K562 (cell line): ENCODE data around the gene C6orf163. TPM values are rescaled to one million over a fixed set of nuclear protein-coding genes. Genes with fewer than 3 reads are reported as not detected.

Experiments used
- ATAC-seq: fragments of 200-7000 bp; cut with Tn5 transposase; 3 replicates; pipeline ENCODE4 v1.9.1; 2020; ENCODE audit warnings: moderate library complexity
- BruUV-seq: library from RNA; stranded (reverse); fragments of 400-500 nt; replicated peaks from 2 replicates; lab custom pipeline; 2021; lab: Mats Ljungman, UMichigan
- CTCF ChIA-PET: fragments of 300-600 bp; formaldehyde crosslinking; extraction: SDS; loops from one replicate; lab custom pipeline; 2021; ENCODE audit warnings: low intra/inter-chr PET ratio; lab: Yijun Ruan, JAX
- POLR2A ChIA-PET: fragments of 300-600, 350-650 bp; sonication (Branson Sonifier 250); formaldehyde crosslinking; extraction: SDS; loops from one replicate; lab custom pipeline; 2021; ENCODE audit warnings: antibody characterized with exemption, inconsistent platforms; lab: Yijun Ruan, JAX
- DNase-seq, 4 experiments: peaks; one replicate each; pipeline versions ENCODE4 v3.0.0 to v3.0.0-alpha.2; 2011 to 2018; ENCODE audit warnings: low spot score in 3 of 4, mixed read lengths in 3 of 4; ENCODE audit errors: extremely low read depth in 1 of 4
- FAIRE-seq: peaks from 2 replicates; lab custom pipeline; 2011; peaks lifted over from hg19 to GRCh38; lab: Jason Lieb, UNC
- H2AFZ ChIP-seq: 2 replicates; pipeline ENCODE4 v1.6.0; 2011; ENCODE audit warnings: low read depth, low read length, control low read depth, inconsistent platforms
- H3K27ac ChIP-seq: fragments of 200-600 bp; 3 replicates; pipeline ENCODE4 v1.8.0; 2011; ENCODE audit warnings: low read depth, mild to moderate bottlenecking, control low read depth, inconsistent platforms, low read length, moderate library complexity, mixed read lengths; ENCODE audit errors: extremely low read depth
- H3K27me3 ChIP-seq, 2 experiments: fragments of 300-600 bp in 1 of 2; 2 replicates in 1 of 2; 3 replicates in 1 of 2; pipeline versions ENCODE4 v1.6.0 to v1.8.0; 2011; ENCODE audit warnings: inconsistent platforms in 2 of 2, low read length in 2 of 2, mild to moderate bottlenecking in 1 of 2, mixed read lengths in 1 of 2, moderate library complexity in 1 of 2; ENCODE audit not compliant: control insufficient read depth in 2 of 2, insufficient read depth in 2 of 2
- H3K36me3 ChIP-seq: fragments of 300-600 bp; 3 replicates; pipeline ENCODE4 v1.8.0; 2011; ENCODE audit warnings: mild to moderate bottlenecking, low read length, inconsistent platforms; ENCODE audit not compliant: control insufficient read depth, insufficient read depth
- H3K4me1 ChIP-seq, 2 experiments: fragments of 200-600 bp in 1 of 2; replicated peaks in 1 of 2; 2 replicates in 1 of 2; 3 replicates in 1 of 2; pipeline versions ENCODE4 v1.5.1 to v1.8.0; 2011; ENCODE audit warnings: inconsistent platforms in 2 of 2, low read length in 2 of 2, mild to moderate bottlenecking in 1 of 2, mixed read lengths in 1 of 2, moderate library complexity in 1 of 2; ENCODE audit not compliant: control insufficient read depth in 2 of 2, insufficient read depth in 2 of 2
- H3K4me2 ChIP-seq: 2 replicates; pipeline ENCODE4 v1.6.1; 2011; ENCODE audit warnings: low read length, control low read depth, inconsistent platforms, mixed read lengths; ENCODE audit not compliant: insufficient read depth
- H3K4me3 ChIP-seq: fragments of 200-600 bp; sonication (generic), shearing (Covaris generic); 2 replicates; pipeline ENCODE4 v1.5.1; 2016; ENCODE audit warnings: control low read depth, inconsistent platforms
- H3K79me2 ChIP-seq: fragments of 200-600 bp; 3 replicates; pipeline ENCODE4 v1.8.0; 2011; ENCODE audit warnings: low read length, inconsistent platforms; ENCODE audit not compliant: control insufficient read depth, insufficient read depth
- H3K9ac ChIP-seq, 2 experiments: 2 replicates each; pipeline versions ENCODE4 v1.6.0 to v1.6.1; 2011; ENCODE audit warnings: low read depth in 2 of 2, low read length in 2 of 2, control low read depth in 1 of 2, inconsistent platforms in 1 of 2, mild to moderate bottlenecking in 1 of 2, mixed read lengths in 1 of 2; ENCODE audit not compliant: insufficient read depth in 1 of 2
- H3K9me1 ChIP-seq: one replicate; pipeline ENCODE4 v1.6.0; 2011; ENCODE audit warnings: inconsistent platforms, mild to moderate bottlenecking, low read length, moderate library complexity; ENCODE audit not compliant: control insufficient read depth, insufficient read depth
- H3K9me3 ChIP-seq: replicated peaks from 2 replicates; pipeline ENCODE4 v1.5.1; 2011; ENCODE audit warnings: low read depth, low read length, inconsistent platforms; ENCODE audit not compliant: control insufficient read depth, insufficient read depth
- H4K20me1 ChIP-seq: replicated peaks from 2 replicates; pipeline ENCODE4 v1.6.1; 2011; ENCODE audit warnings: low read length, inconsistent platforms, mixed read lengths; ENCODE audit not compliant: control insufficient read depth, insufficient read depth
- CBX8 ChIP-seq: fragments of 200-600 bp; sonication (generic); IDR thresholded peaks from 2 replicates; pipeline ENCODE4 v1.6.1; 2012; ENCODE audit warnings: borderline replicate concordance, mixed run types, low read depth, mild to moderate bottlenecking, moderate library complexity, mixed read lengths, low read length, control low read depth, inconsistent platforms; ENCODE audit not compliant: poor library complexity, severe bottlenecking; ENCODE audit errors: extremely low read depth
- E2F3 ChIP-seq: fragments of 250-450 bp; sonication (Bioruptor Pico); IDR thresholded peaks from 2 replicates; pipeline ENCODE4 v1.4.0; 2020; ENCODE audit warnings: mild to moderate bottlenecking
- MAZ ChIP-seq, 2 experiments: fragments of 450-650 bp in 1 of 2; sonication (generic) in 1 of 2; formaldehyde crosslinking; IDR thresholded peaks in 1 of 2; conservative IDR thresholded peaks in 1 of 2; 2 replicates each; pipeline versions ENCODE4 v1.4.0 to v1.5.0; 2020; ENCODE audit warnings: mild to moderate bottlenecking in 1 of 2, missing genetic modification reagents in 1 of 2
- SMAD1 ChIP-seq: fragments of 150-350 bp; IDR thresholded peaks from 2 replicates; pipeline ENCODE4 v1.6.1; 2014; ENCODE audit warnings: low read length, low read depth; ENCODE audit not compliant: partially characterized antibody
- TAF1 ChIP-seq: IDR thresholded peaks from 2 replicates; pipeline ENCODE4 v1.6.1; 2011; ENCODE audit warnings: mild to moderate bottlenecking, low read length, moderate library complexity; ENCODE audit not compliant: insufficient read depth, control insufficient read depth, severe bottlenecking; ENCODE audit errors: extremely low read depth
- TFE3 ChIP-seq: fragments of 450-650 bp; formaldehyde crosslinking; IDR thresholded peaks from 2 replicates; pipeline ENCODE4 v1.4.0; 2020; ENCODE audit warnings: mild to moderate bottlenecking, mixed read lengths
- WHSC1 ChIP-seq: IDR thresholded peaks from one replicate; pipeline ENCODE4 v1.6.1; 2012; ENCODE audit warnings: low read length, control low read depth, inconsistent platforms
- ZFP30 ChIP-seq: fragments of 250-450 bp; sonication (Bioruptor Pico); IDR thresholded peaks from 2 replicates; pipeline ENCODE4 v1.8.0; 2022; ENCODE audit warnings: moderate library complexity, mild to moderate bottlenecking, inconsistent platforms, borderline replicate concordance
- ZNF75A ChIP-seq: fragments of 450-650 bp; formaldehyde crosslinking; IDR thresholded peaks from 2 replicates; pipeline ENCODE4 v1.4.0; 2020; ENCODE audit warnings: mild to moderate bottlenecking
- WGBS: fragments of 100-300 bp; shearing (Covaris generic); methylation state at CpG from one replicate; pipeline ENCODE4 v1.1.6; 2016; ENCODE audit warnings: low coverage, mixed read lengths; ENCODE audit not compliant: insufficient coverage; ENCODE audit errors: missing lambda C conversion rate; 5-methylcytosine and 5-hydroxymethylcytosine counted together
- in situ Hi-C: fragments of 300-500 bp; cut with MboI; formaldehyde crosslinking; loops from 4 replicates; pipeline ENCODE4 v1.15.0; 2018; ENCODE audit warnings: inconsistent platforms, mixed read lengths
- intact Hi-C: fragments of 100-400 bp; cut with micrococcal nuclease; formaldehyde crosslinking; loops from 2 replicates; pipeline ENCODE4 v1.14.2; 2022
- polyA plus RNA-seq, 8 experiments: library from polyadenylated mRNA; depleted of rRNA in 4 of 8; stranded (reverse) in 5 of 8; unstranded in 3 of 8; fragments of >200 nt; fragmentation: Nextera tagmentation in 2 of 8; fragmentation: Illumina TruSeq in 1 of 8; extraction: Ambion mirVana in 2 of 8; extraction: Trizol in 1 of 8; gene quantifications; 2 replicates each; pipeline versions ENCODE4 v1.2.1 to v1.2.3, GENCODE V29; 2011 to 2014; ENCODE audit warnings: inconsistent platforms in 1 of 8, missing spikeins in 1 of 8
- total RNA-seq, 7 experiments: library from RNA; depleted of rRNA in 6 of 7; stranded (reverse); fragments of >200 nt in 6 of 7; fragmentation: Illumina TruSeq in 2 of 7; extraction: Trizol in 2 of 7; gene quantifications; 2 replicates each; pipeline versions ENCODE4 v1.2.1 to v1.2.3, GENCODE V29; 2011 to 2021; ENCODE audit warnings: low replicate concordance in 1 of 7
- TF ChIP-seq, protein P1 (sequence below): fragments of 250-450 bp; sonication (Bioruptor Pico); IDR thresholded peaks from 2 replicates; pipeline ENCODE4 v1.5.0; 2021; ENCODE audit warnings: mild to moderate bottlenecking, borderline replicate concordance

The C6orf163 gene
- total and polyA plus RNA-seq, 9 of the 15 experiments (the other 6 are each of a cell fraction or from before 2014, with no cell fraction given): 0.67 to 4.7 (median 1.5) TPM

- no peaks in the 10 kb centered on the region for H3K27me3 ChIP-seq
- 17% methylated on average over 1 of the region's 1 CpG for WGBS
- no peaks in the 10 kb centered on the region for H3K36me3 ChIP-seq
- no peak overlapping the region for H3K9ac ChIP-seq
- no peak overlapping the region for H2AFZ ChIP-seq
- no peaks in the 10 kb centered on the region for H3K4me1 ChIP-seq
- no peaks in the 10 kb centered on the region; the same call in 1 of the 2 replicates for H4K20me1 ChIP-seq
- no peak overlapping the region for H3K4me2 ChIP-seq
- no peak overlapping the region for H3K27ac ChIP-seq
- intact Hi-C loops: loop anchor here (10.0 kb wide), 1 partner anchor 297 kb away; no protein-coding TSS in a partner anchor
- ChIA-PET CTCF (no interaction called here), POLR2A (no interaction called here)
- ATAC-seq (no peak; the same call in 2 of the 3 replicates), FAIRE-seq (no peak), DNase-seq (no peak)
- no peak overlapping the region for H3K4me3 ChIP-seq
- H3K79me2 ChIP-seq: no peaks in the 10 kb centered on the region
- no peaks in the 10 kb centered on the region for H3K9me1 ChIP-seq
- no peaks in the 10 kb centered on the region for H3K9me3 ChIP-seq
- TF ChIP-seq MAZ (CRISPR knock-in tag; conservative IDR thresholded peaks at IDR 0.05 in 1 of 2, IDR thresholded peaks at IDR 0.05 in 1 of 2): no peak
- TF ChIP-seq ZNF75A (CRISPR knock-in tag): no peak
- no peak for TF ChIP-seq ZFP30 (CRISPR knock-in tag)
- TF ChIP-seq, all 486 proteins: peak for 0
- in situ Hi-C loops: loop anchor here (10.0 kb wide), 1 partner anchor 333 kb away; no protein-coding TSS in a partner anchor
- no TSS peak for BruUV-seq
These were observed 53.0 kb downstream of the C6orf163 start for GRCh38 chr6:87397656-87398055.

DNA sequence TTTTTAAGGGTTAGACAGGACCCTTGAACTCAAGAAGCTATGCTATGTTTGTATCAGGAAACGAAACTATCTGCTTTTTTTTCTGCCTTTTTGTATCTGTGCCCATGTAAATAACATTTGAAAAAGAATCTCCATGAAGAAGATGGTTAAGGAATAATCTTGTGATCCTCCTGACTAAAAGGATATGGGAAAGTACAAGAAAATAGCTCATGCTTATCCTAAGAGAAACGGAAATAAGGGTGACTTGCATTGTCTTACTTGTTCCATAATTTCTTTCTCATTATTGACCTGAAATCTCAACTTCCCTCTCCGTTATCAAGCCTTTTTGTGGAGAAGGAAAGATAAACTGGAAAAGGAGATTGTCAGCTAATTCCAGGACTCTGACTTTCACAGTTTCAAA lies 57.2 kb downstream of the C6orf163 start:
- no peaks in the 10 kb centered on the region for H3K79me2 ChIP-seq
- ATAC-seq: no peak
- in situ Hi-C loops (no loop called here), intact Hi-C loops (no loop called here)
- no peak for DNase-seq
- WGBS: 0% methylated on average over 3 of the region's 3 CpGs
- H3K9me3 ChIP-seq: no peaks in the 10 kb centered on the region
- no peak overlapping the region for H3K27ac ChIP-seq
- no peak for FAIRE-seq
- H3K9me1 ChIP-seq: no peaks in the 10 kb centered on the region
- no peaks in the 10 kb centered on the region for H3K36me3 ChIP-seq
- ChIA-PET CTCF (no interaction called here), POLR2A (no interaction called here)
- no peaks in the 10 kb centered on the region; the same call in 1 of the 2 replicates for H4K20me1 ChIP-seq
- TF ChIP-seq, protein P1, sequence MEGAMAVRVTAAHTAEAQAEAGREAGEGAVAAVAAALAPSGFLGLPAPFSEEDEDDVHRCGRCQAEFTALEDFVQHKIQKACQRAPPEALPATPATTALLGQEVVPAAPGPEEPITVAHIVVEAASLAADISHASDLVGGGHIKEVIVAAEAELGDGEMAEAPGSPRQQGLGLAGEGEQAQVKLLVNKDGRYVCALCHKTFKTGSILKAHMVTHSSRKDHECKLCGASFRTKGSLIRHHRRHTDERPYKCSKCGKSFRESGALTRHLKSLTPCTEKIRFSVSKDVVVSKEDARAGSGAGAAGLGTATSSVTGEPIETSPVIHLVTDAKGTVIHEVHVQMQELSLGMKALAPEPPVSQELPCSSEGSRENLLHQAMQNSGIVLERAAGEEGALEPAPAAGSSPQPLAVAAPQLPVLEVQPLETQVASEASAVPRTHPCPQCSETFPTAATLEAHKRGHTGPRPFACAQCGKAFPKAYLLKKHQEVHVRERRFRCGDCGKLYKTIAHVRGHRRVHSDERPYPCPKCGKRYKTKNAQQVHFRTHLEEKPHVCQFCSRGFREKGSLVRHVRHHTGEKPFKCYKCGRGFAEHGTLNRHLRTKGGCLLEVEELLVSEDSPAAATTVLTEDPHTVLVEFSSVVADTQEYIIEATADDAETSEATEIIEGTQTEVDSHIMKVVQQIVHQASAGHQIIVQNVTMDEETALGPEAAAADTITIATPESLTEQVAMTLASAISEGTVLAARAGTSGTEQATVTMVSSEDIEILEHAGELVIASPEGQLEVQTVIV (CRISPR knock-in tag): no peak
- TF ChIP-seq TAF1: no peak
- no peak for TF ChIP-seq SMAD1
- no peak for TF ChIP-seq CBX8
- no peak for TF ChIP-seq E2F3 (CRISPR knock-in tag)
- TF ChIP-seq WHSC1: no peak
- no peak for TF ChIP-seq TFE3 (CRISPR knock-in tag)
- H3K9ac ChIP-seq: no peak overlapping the region
- H2AFZ ChIP-seq: no peak overlapping the region
- no peak overlapping the region for H3K4me3 ChIP-seq
- no peak overlapping the region for H3K4me2 ChIP-seq
- no peaks in the 10 kb centered on the region; a peak in 1 of 5 replicates for H3K27me3 ChIP-seq
- H3K4me1 ChIP-seq: no peaks in the 10 kb centered on the region
- BruUV-seq: no TSS peak
